HUES6 (cell line): ENCODE data around the gene GARIN5A.

ENCODE experiments used
- H3K27ac ChIP-seq: 2 replicates; pipeline ENCODE4 v1.7.0; 2013; ENCODE audit warnings: low read depth, mild to moderate bottlenecking, low read length, inconsistent platforms
- H3K27me3 ChIP-seq: 2 replicates; pipeline ENCODE4 v1.6.1; 2013; ENCODE audit warnings: low read length; ENCODE audit not compliant: control insufficient read depth, insufficient read depth
- H3K36me3 ChIP-seq: 2 replicates; pipeline ENCODE4 v1.6.1; 2013; ENCODE audit warnings: low read length; ENCODE audit not compliant: control insufficient read depth, insufficient read depth
- H3K4me1 ChIP-seq: 2 replicates; pipeline ENCODE4 v1.6.1; 2013; ENCODE audit warnings: low read length; ENCODE audit not compliant: control insufficient read depth, insufficient read depth
- H3K4me3 ChIP-seq: 2 replicates; pipeline ENCODE4 v1.5.1; 2013; ENCODE audit warnings: low read depth, low read length
- H3K9ac ChIP-seq: one replicate; pipeline ENCODE4 v1.6.1; 2013; ENCODE audit warnings: mild to moderate bottlenecking, low read length
- H3K9me3 ChIP-seq: 2 replicates; pipeline ENCODE4 v1.6.1; 2013; ENCODE audit warnings: low read depth, low read length; ENCODE audit not compliant: control insufficient read depth, insufficient read depth

The GARIN5A gene

GRCh38 chr19:50496189-50497021 lies 19.8 kb upstream of the GARIN5A start:
- H3K36me3 ChIP-seq, result no peaks in the 10 kb centered on the region
- H3K4me1 ChIP-seq, result peaks cover 26% of the 10 kb centered on the region
- H3K9me3 ChIP-seq, result no peaks in the 10 kb centered on the region
- H3K9ac ChIP-seq, result no peak overlapping the region
- no peak overlapping the region for H3K4me3 ChIP-seq
- no peak overlapping the region; the same call in 1 of the 2 replicates for H3K27ac ChIP-seq
- peaks cover 87% of the 10 kb centered on the region for H3K27me3 ChIP-seq

- H3K4me1 ChIP-seq, result peaks cover 18% of the 10 kb centered on the region
- no peaks in the 10 kb centered on the region for H3K36me3 ChIP-seq
- peaks cover 94% of the 10 kb centered on the region for H3K27me3 ChIP-seq
Measured at GRCh38 chr19:50495020-50495531, 18.4 kb upstream of the GARIN5A start.

GRCh38 chr19:50494186-50495019 lies 17.8 kb upstream of the GARIN5A start:
- no peak overlapping the region for H3K27ac ChIP-seq
- peaks cover 17% of the 10 kb centered on the region; the same call in 1 of the 2 replicates for H3K4me1 ChIP-seq
- H3K9me3 ChIP-seq, result peaks cover 6% of the 10 kb centered on the region; the same call in 1 of the 2 replicates
- no peak overlapping the region for H3K9ac ChIP-seq
- H3K36me3 ChIP-seq, result no peaks in the 10 kb centered on the region
- peaks cover 92% of the 10 kb centered on the region for H3K27me3 ChIP-seq
- H3K4me3 ChIP-seq, result no peak overlapping the region

More at GRCh38 chr19:50495020-50495531, 18.4 kb upstream of the GARIN5A start:
- Histone ChIP-seq H3K9me3 (peaks cover 6% of the 10 kb centered on the region; the same call in 1 of the 2 replicates), H3K27ac (no peak overlapping the region), H3K4me3 (no peak overlapping the region), H3K9ac (no peak overlapping the region)

GRCh38 chr19:50493171-50493570 lies 16.5 kb upstream of the GARIN5A start:
- H3K27me3 ChIP-seq, result peaks cover 92% of the 10 kb centered on the region
- peaks cover 6% of the 10 kb centered on the region; the same call in 1 of the 2 replicates for H3K9me3 ChIP-seq

GRCh38 chr19:50492303-50493052 lies 15.8 kb upstream of the GARIN5A start:
- Histone ChIP-seq H3K4me1 (peaks cover 18% of the 10 kb centered on the region; the same call in 1 of the 2 replicates), H3K27me3 (peaks cover 89% of the 10 kb centered on the region), H3K9me3 (peaks cover 6% of the 10 kb centered on the region; the same call in 1 of the 2 replicates), H3K36me3 (no peaks in the 10 kb centered on the region), H3K27ac (no peak overlapping the region), H3K4me3 (peak overlapping the region; percentile 9; the same call in 1 of the 2 replicates), H3K9ac (no peak overlapping the region)

More at GRCh38 chr19:50493171-50493570, 16.5 kb upstream of the GARIN5A start:
- Histone ChIP-seq H3K9ac (no peak overlapping the region), H3K36me3 (no peaks in the 10 kb centered on the region), H3K4me1 (peaks cover 18% of the 10 kb centered on the region; the same call in 1 of the 2 replicates), H3K4me3 (no peak overlapping the region), H3K27ac (no peak overlapping the region)

- peaks cover 13% of the 10 kb centered on the region for H3K9me3 ChIP-seq
- no peak overlapping the region for H3K27ac ChIP-seq
- no peak overlapping the region for H3K4me3 ChIP-seq
- no peak overlapping the region for H3K9ac ChIP-seq
- H3K4me1 ChIP-seq, result peaks cover 15% of the 10 kb centered on the region; the same call in 1 of the 2 replicates
- no peaks in the 10 kb centered on the region for H3K36me3 ChIP-seq
- H3K27me3 ChIP-seq, result peaks cover 81% of the 10 kb centered on the region
Measured at GRCh38 chr19:50490991-50491472, 14.4 kb upstream of the GARIN5A start.

- Histone ChIP-seq H3K27me3 (peaks cover 78% of the 10 kb centered on the region), H3K36me3 (peaks cover 5% of the 10 kb centered on the region), H3K27ac (no peak overlapping the region), H3K4me1 (peaks cover 15% of the 10 kb centered on the region; the same call in 1 of the 2 replicates), H3K4me3 (no peak overlapping the region), H3K9ac (no peak overlapping the region), H3K9me3 (peaks cover 19% of the 10 kb centered on the region)
Measured at GRCh38 chr19:50490411-50490811, 13.8 kb upstream of the GARIN5A start.

GRCh38 chr19:50489461-50490011 lies 12.9 kb upstream of the GARIN5A start:
- Histone ChIP-seq H3K4me1 (peaks cover 15% of the 10 kb centered on the region; the same call in 1 of the 2 replicates), H3K27me3 (peaks cover 70% of the 10 kb centered on the region), H3K36me3 (peaks cover 10% of the 10 kb centered on the region), H3K9ac (no peak overlapping the region), H3K4me3 (no peak overlapping the region; the same call in 1 of the 2 replicates), H3K27ac (no peak overlapping the region), H3K9me3 (peaks cover 28% of the 10 kb centered on the region)

GRCh38 chr19:50488389-50489194 lies 11.9 kb upstream of the GARIN5A start:
- peaks cover 61% of the 10 kb centered on the region for H3K27me3 ChIP-seq
- no peak overlapping the region for H3K4me3 ChIP-seq
- no peak overlapping the region for H3K9ac ChIP-seq
- peaks cover 15% of the 10 kb centered on the region; the same call in 1 of the 2 replicates for H3K4me1 ChIP-seq
- H3K9me3 ChIP-seq, result peaks cover 28% of the 10 kb centered on the region
- no peak overlapping the region for H3K27ac ChIP-seq
- peaks cover 10% of the 10 kb centered on the region for H3K36me3 ChIP-seq
